RWPE2 (cell line): Measurements from ENCODE around the gene RASGEF1C.
"Not testable (repeated sequence)": the region's sequence is repeated elsewhere in the genome, so short reads cannot be mapped to it uniquely, and the experiment has no call there.

Experiments
- ATAC-seq: fragments of 200-7000 bp; cut with Tn5 transposase; 3 replicates; pipeline ENCODE4 v1.9.1; 2021; ENCODE audit warnings: low read depth
- DNase-seq: peaks from one replicate; pipeline ENCODE4 v3.0.0-alpha.2; 2020; ENCODE audit warnings: low spot score
- H3K27ac ChIP-seq: fragments of 450-650 bp; 2 replicates; pipeline ENCODE4 v1.5.1; 2017; ENCODE audit warnings: mild to moderate bottlenecking; ENCODE audit not compliant: poor library complexity, severe bottlenecking
- H3K27me3 ChIP-seq: fragments of 250-450 bp; sonication (Bioruptor Pico); 2 replicates; pipeline ENCODE4 v1.5.1; 2021; ENCODE audit warnings: mild to moderate bottlenecking, moderate library complexity; ENCODE audit not compliant: insufficient read depth, poor library complexity, severe bottlenecking
- H3K36me3 ChIP-seq: fragments of 250-450 bp; sonication (Bioruptor Pico); 2 replicates; pipeline ENCODE4 v1.5.1; 2020; ENCODE audit warnings: low read depth, mild to moderate bottlenecking, moderate library complexity
- H3K4me1 ChIP-seq: fragments of 250-450 bp; sonication (Bioruptor Pico); 2 replicates; pipeline ENCODE4 v1.5.1; 2021; ENCODE audit warnings: mild to moderate bottlenecking, moderate library complexity; ENCODE audit not compliant: insufficient read depth, poor library complexity, severe bottlenecking
- H3K4me3 ChIP-seq: fragments of 250-450 bp; sonication (Bioruptor Pico); 2 replicates; pipeline ENCODE4 v1.5.1; 2021; ENCODE audit warnings: mild to moderate bottlenecking, moderate library complexity; ENCODE audit not compliant: severe bottlenecking
- H3K9me3 ChIP-seq: fragments of 250-450 bp; sonication (Bioruptor Pico); 2 replicates; pipeline ENCODE4 v1.5.1; 2021; ENCODE audit warnings: mild to moderate bottlenecking, moderate library complexity; ENCODE audit not compliant: severe bottlenecking
- TF ChIP-seq, protein P1 (sequence below): fragments of 450-650 bp; IDR thresholded peaks from one replicate; pipeline ENCODE4 v1.5.1; 2017; ENCODE audit warnings: mild to moderate bottlenecking, moderate library complexity; ENCODE audit not compliant: poor library complexity, severe bottlenecking

RASGEF1C gene

DNA sequence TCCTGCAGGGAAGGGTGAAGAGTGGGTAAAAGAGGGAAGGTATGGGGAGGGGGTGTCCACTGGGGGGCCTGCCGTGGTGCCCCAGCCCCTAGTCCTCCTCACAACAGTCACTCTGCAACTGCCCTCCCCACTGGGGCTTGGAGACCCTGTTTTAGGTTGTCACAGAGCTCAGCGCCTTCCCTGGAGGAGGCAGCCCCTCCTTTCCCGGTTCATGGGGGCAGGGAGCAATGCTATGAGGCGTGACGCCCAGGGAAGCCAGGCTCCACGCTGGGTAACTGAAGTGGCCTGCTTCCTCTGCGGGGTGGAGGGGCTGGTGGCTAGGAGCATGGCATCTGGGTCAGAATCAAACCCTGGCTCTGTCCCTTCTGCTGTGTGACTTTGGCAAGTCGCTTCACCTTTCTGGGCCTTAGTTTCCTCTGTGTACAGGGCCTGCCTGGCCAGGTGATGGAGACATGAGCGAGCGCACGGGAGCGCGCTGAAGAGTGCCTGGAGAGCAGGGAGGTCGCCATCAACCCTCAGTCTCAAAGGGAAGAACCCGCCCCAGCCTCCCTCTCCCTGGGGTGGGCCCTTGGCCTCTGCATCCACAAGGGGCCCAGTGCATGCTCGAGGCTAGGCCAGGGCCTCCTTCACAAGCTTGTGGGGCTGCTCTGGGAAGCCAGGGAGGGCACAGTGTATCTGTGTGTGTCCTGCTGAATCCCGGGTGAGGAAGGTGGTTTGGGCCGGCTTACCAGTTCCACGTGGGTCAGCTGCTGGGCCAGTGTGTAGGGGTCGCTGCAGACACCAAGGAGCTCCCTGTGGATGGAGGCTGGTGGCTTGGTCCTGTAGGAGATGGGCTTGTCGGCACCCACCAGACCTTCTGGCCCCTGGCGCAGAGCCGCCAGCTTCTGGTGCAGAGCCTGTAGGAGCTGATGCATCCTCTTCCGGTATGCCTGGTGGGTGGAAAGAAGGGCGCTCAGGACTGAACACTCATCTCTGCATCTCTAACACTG, 81.0 kb downstream of the RASGEF1C start:
- Histone ChIP-seq H3K36me3 (no peaks in the 10 kb centered on the region), H3K27me3 (peaks cover 49% of the 10 kb centered on the region), H3K9me3 (no peaks in the 10 kb centered on the region), H3K27ac (no peak overlapping the region), H3K4me3 (no peak overlapping the region), H3K4me1 (no peaks in the 10 kb centered on the region)
- TF ChIP-seq, protein P1, sequence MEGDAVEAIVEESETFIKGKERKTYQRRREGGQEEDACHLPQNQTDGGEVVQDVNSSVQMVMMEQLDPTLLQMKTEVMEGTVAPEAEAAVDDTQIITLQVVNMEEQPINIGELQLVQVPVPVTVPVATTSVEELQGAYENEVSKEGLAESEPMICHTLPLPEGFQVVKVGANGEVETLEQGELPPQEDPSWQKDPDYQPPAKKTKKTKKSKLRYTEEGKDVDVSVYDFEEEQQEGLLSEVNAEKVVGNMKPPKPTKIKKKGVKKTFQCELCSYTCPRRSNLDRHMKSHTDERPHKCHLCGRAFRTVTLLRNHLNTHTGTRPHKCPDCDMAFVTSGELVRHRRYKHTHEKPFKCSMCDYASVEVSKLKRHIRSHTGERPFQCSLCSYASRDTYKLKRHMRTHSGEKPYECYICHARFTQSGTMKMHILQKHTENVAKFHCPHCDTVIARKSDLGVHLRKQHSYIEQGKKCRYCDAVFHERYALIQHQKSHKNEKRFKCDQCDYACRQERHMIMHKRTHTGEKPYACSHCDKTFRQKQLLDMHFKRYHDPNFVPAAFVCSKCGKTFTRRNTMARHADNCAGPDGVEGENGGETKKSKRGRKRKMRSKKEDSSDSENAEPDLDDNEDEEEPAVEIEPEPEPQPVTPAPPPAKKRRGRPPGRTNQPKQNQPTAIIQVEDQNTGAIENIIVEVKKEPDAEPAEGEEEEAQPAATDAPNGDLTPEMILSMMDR: no peak
- DNase-seq (peak; percentile 66), ATAC-seq (no peak)

DNA sequence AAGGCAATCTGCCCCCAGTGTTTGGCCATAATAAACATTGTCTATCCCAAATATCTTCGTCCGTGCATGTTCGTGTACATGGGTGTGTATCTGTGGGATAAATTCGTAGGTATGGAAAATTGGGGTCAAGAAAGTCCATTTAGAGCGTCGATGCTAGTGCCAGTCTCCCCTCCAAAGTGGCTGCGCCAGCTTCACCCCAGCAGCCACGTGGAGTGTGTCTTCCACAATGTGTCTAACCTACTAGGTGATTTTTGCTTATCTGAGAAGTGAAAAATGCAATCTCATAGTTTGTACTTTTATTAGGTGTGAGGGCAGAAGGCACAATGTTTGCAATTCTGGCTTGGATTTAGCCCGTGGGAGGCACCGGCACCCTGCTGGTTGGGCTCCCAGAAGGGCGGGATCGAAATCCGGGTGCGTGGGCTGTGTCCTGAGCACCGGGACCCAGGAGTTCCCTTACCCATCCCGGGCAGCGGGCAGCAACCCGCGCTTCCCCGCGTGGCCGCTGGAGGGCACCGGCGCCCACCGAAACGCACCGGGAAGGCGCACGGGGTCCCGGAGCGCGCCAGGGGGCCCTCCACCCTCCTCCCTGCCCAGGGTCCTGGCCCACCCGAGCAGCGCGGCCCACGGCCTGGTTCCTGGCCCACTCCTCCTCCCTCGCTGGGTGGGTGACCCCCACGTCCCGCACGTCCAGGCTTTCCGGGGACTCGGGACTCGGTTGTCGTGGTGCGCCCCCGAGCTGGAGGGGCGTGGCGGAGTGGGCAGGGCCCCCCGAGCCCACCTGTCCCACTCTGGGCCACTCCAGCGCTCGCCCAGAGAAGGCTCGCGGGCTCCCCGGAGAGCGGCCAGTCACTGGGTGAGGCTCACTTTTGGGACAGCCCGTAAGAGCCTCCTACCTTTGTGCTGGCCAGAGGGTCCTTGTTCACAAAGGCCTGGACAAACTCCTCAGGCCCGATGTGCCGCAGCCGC, 82.0 kb downstream of the RASGEF1C start:
- H3K4me1 ChIP-seq: no peaks in the 10 kb centered on the region
- peaks cover 52% of the 10 kb centered on the region for H3K27me3 ChIP-seq
- H3K9me3 ChIP-seq: no peaks in the 10 kb centered on the region
- no peak overlapping the region for H3K4me3 ChIP-seq
- TF ChIP-seq, protein P1: peak; percentile 92
- peak; percentile 64 for ATAC-seq
- no peak for DNase-seq
- H3K36me3 ChIP-seq: no peaks in the 10 kb centered on the region
- H3K27ac ChIP-seq: no peak overlapping the region

DNA sequence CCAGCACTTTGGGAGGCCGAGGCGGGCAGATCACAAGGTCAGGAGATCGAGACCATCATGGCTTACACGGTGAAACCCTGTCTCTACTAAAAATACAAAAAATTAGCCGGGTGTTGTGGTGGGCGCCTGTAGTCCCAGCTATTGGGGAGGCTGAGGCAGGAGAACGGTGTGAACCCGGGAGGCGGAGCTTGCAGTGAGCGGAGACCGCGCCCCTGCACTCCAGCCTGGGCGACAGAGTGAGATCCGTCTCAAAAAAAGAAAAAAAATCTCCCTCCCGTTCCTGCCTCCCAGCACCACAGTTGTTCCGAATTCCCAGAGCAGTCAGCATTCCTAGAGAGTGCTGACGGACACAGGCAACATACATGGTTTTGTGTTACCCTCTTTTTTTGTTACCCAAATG, 82.9 kb downstream of the RASGEF1C start:
- H3K27ac ChIP-seq, H3K4me1 ChIP-seq, H3K36me3 ChIP-seq, H3K9me3 ChIP-seq, DNase-seq, H3K4me3 ChIP-seq, ATAC-seq: not testable (repeated sequence)
- peaks cover 52% of the 10 kb centered on the region for H3K27me3 ChIP-seq

DNA sequence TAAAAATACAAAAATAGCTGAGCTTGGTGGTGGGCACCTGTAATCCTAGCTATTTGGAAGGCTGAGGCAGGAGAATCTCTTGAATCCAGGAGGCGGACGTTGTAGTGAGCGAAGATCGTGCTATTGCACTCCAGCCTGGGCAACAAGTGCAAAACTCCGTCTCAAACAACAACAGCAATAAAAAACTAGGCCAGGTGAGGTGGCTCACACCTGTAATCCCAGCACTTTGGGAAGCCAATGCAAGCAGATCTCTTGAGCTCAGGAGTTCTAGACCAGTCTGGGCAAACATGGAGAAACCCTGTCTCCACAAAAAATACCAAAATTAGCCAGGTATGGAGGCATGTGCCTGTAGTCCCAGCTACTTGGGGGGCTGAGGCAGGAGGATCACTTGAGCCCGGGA, 84.3 kb downstream of the RASGEF1C start:
- DNase-seq, H3K27ac ChIP-seq, H3K4me3 ChIP-seq, ATAC-seq, H3K4me1 ChIP-seq, H3K9me3 ChIP-seq, H3K36me3 ChIP-seq: not testable (repeated sequence)
- peaks cover 42% of the 10 kb centered on the region for H3K27me3 ChIP-seq

DNA sequence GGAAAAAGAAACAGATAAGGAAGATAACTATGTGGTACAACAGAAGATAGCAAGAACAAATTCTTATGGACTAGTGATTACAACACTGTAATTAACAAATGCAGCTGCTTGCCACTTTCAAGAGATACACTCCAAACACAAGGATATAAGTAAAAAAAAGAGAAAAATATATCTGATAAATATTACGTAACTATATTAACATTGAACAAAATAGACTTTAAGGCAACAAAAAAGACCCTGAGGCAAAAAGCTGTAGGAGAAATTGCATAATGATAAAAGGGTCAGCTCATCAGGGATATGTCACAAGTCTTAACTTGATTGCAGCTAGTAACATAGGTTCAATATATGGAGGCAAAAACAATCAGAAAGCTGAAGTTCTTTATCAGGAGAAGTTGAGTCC, 86.1 kb downstream of the RASGEF1C start:
- ATAC-seq: no peak

More for the DNA sequence above, 86.1 kb downstream of the RASGEF1C start:
- TF ChIP-seq, protein P1: no peak
- peaks cover 42% of the 10 kb centered on the region for H3K27me3 ChIP-seq
- H3K9me3 ChIP-seq: no peaks in the 10 kb centered on the region
- no peak overlapping the region for H3K27ac ChIP-seq
- no peaks in the 10 kb centered on the region for H3K4me1 ChIP-seq
- DNase-seq: no peak
- no peaks in the 10 kb centered on the region for H3K36me3 ChIP-seq
- H3K4me3 ChIP-seq: no peak overlapping the region
